HG03354 (cell line): Measurements from ENCODE around the gene ARHGAP15.

ENCODE experiments used
- ATAC-seq: cut with Tn5 transposase; IDR thresholded peaks from one replicate; pipeline ENCODE4 v1.9.1; 2021; ENCODE audit warnings: mild to moderate bottlenecking; ENCODE audit not compliant: unreplicated experiment, poor library complexity, severe bottlenecking

The ARHGAP15 gene

DNA sequence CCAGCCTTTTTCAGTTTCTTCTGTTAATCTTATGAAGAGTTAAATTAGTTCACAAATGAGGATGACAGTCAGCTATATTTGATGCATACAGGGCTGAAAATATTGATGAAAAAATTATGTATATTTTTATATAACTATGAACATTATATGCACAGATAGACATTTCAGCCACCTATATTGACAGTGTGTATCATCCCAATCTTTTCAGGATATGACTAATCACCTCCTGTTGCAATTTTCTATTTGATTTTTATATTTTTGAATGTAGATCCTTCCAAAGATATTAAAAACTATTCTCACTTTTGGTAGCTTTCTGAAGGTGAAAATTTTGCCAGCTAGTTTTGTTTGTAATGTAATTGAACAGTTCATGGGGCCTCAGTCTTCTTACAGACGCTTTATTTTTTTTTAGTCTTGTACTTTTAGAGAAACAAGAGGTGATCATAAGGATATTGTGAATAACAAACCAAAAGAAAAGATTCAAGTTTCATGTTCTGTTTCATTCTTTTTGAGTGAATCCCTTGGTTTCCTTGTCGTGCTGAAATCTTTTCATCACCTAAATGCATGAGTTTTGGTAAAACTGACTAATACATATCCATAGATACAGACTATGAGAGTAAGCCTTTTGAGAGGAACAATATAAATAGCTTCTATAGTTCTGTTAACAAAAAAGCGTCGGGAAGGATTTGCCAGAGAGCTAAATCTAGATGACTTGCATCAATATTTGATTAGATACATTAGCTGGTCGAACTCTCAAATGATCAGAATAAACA, 123.1 kb downstream of the ARHGAP15 start:
- ATAC-seq = no peak

GRCh38 chr2:143254110-143254509, 124.9 kb downstream of the ARHGAP15 start:
- no peak for ATAC-seq

DNA sequence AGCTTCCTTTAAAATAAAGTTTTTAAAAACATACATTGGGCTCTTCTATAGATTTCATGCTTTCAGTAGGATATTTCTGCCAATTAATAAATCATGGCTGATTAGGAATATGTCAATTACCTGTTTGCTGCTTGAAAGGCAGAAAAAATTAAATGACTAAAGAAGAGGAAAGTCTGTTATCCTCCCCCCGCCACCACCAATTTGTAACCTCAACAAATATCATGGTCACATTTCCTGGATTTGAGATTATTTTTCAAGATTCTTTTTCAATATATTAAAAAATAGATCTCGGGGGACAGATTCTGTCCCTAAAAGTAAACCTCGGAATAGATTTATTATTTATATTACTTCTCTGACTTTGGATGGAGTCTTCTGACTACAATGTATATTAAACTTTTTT, 125.9 kb downstream of the ARHGAP15 start:
- no peak for ATAC-seq

GRCh38 chr2:143255899-143256298, 126.7 kb downstream of the ARHGAP15 start:
- peak; percentile 40 for ATAC-seq

- ATAC-seq = no peak
Observed at GRCh38 chr2:143258126-143258892, 129.1 kb downstream of the ARHGAP15 start.

DNA sequence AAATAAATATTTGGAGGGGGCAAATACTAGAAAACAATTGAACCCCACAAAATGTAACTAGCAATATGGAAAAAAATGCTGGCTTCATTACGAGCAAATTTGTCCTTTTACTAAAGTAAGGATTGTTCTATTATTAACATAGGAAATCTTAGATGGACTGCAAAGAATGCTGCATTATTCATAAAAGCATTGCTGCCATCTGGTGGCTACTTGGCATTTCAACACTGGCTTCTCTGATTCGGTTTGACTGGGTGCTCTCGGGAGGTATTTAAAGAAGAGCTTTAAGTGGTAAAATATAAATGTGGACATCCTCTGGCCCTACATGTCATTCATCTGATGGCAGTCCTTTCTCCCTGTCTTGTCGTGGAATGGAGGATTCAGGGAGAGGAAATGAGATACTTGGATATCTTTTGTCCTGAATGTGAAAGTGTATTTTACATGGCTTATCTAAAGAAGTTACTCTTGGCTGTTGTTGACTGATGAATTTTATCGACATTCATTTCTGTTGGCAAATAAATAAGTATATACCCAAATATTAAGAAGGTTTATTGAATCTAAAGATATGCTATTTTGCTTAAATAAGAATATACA, 130.2 kb downstream of the ARHGAP15 start:
- peak; percentile 49 for ATAC-seq

DNA sequence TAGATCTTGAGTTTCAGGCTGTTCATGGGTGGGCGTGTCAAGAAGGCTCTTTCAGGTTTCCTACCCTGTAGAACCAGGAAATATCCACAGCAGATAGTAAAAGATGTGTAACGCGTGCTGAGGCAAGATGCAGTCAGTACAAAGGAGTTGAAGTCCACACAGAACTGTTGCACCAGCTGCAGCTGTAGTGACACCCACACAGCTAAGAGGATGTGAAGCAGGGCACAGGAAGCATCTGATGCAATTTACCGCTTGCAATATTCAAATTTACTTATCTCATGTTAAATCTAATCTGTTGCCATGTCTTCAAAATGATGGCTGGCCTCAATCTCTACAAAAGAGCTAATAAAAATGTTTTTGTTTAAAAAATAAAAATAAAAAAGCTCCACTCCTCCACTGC, 132.8 kb downstream of the ARHGAP15 start:
- peak; percentile 80 for ATAC-seq

DNA sequence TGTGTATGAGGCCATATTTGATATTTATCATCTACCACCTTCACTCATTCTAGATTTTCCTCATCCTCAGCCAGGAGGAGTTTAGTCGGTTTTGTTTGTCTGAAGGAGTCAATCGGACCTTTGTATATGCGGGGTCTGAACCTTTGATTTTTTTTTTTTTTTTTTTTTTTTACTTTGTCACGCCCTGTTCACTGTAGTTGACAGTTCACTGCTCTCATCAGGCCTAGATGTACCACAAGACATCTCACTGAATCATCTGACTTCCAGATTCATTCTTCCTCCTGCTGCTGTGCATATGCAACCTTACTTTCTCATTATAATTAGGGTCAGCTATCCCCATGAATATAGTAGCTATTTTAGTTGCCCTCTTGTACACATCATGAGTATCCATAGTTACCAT, 133.2 kb downstream of the ARHGAP15 start:
- no peak for ATAC-seq

DNA sequence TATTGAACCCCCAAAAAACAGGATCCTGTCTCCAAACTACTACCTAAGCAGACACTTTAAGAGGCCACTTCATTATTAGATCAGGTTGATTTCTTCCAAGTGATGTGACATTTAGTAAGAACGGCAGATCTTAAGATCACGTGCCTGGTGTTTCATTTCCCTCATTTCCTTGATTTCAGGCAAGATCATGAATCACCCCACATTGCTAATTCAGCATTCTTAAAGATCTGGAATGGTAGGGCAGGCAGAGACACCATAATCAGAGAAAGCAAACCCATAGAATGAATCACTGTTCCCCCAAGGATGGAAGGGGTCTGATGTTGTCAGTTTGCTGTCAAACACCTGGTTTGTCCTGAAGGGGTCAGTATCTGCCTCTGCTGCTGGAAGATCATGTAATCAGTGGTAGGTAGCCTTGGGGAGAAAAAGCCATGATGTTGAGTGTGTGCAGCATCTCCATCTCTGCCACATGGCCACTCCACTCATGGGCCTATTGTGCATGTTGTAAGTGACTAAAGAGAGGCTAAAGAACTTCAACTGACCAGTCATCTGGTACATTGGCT, 133.9 kb downstream of the ARHGAP15 start:
- no peak for ATAC-seq

DNA sequence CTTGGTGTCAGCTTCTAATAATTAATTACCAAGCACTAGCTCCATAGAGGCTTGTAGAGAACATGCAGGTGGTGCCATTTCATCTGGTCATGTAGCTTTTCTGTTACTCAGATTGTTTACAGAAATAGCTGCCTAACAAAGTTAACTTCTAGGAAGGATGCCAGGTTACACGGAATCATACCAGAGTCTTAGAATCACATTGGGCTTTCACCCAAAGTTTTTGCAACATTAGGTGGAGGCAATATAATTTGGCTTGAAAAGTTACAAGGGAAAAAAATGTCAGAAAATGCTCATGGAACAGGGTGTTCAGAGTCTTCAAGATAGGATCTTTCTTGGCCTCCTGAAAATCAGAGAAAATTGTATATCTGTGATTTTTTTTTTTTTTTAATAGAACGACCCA, 135.6 kb downstream of the ARHGAP15 start:
- no peak for ATAC-seq

DNA sequence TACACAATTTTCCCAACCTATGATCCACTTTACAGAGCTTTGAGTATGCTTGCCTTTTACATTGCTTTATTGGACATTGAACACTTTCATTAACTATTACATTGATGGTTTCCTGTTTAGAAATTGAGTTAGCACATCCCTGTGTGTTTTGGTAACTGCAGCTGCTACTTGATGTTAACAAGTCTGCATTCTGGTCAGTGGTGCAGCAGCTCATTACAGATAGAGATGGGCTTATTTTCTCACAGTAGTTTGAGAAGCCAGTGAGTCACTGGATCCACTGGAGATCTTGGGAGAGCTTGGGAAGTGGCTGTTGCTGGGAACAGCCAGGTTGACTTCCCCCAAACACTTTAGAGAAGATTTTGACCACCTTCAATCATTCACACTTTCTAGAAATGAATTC, 150.5 kb downstream of the ARHGAP15 start:
- no peak for ATAC-seq

GRCh38 chr2:143280097-143280757, 151.0 kb downstream of the ARHGAP15 start:
- no peak for ATAC-seq

DNA sequence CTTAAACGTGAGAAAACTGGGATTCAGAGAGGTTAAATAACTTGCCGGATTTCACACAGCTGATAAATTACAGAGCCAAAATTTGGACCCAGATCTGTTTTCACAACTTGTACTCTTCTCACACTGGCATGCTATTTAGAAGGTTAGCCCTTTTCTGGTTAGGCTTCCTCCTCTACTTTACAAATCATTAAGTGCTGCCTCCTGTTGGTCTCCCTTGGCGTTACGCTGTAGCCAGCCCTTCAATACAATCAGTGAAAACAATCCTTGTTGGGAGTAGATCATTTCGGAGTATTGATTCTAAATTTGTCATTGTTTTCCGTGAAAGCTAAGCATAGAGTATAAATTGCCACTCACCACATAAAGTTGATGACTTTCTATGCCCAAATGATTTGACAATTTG, 153.5 kb downstream of the ARHGAP15 start:
- peak; percentile 53 for ATAC-seq

- ATAC-seq = peak; percentile 82
Observed at GRCh38 chr2:143284087-143284675, 155.0 kb downstream of the ARHGAP15 start.

GRCh38 chr2:143289025-143289424, 159.8 kb downstream of the ARHGAP15 start:
- no peak for ATAC-seq

GRCh38 chr2:143290221-143290620, 161.0 kb downstream of the ARHGAP15 start:
- no peak for ATAC-seq

DNA sequence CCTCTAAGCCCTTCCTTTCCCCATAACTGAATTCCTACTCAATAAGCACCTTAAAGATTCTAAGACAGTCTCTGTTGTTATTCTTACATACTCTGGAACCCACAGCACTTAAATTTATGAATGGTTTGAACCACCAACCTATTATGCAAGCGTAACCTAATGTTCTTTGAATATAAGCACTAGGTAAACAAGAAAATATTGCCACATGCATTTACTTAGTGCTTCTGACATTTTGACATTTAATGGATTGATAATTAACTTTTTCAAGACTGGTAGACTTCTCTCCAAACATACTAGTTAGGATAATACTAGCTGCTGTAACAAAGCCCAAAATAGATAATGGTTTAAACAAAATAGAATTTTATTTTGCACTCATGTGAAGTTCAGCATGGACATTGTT, 164.8 kb downstream of the ARHGAP15 start:
- no peak for ATAC-seq

DNA sequence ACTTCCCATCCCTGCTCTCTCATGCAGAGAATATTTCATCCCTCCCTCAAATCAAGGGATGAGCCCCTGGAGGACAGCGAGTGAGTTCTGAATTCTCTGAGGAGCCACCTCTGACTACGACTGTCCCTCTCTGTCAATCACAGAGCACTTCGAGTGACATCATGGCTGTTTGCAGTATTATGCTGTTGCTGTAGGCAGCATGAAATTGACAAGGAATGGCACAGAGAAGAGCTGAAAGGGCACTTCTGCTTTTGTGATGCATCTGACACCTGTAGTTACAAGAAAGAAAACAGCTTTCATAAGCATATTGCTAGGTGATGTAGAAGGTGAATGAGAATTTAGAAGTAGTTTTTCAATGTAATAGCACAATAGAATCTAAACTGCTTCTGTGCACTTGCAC, 166.9 kb downstream of the ARHGAP15 start:
- ATAC-seq = peak; percentile 72

DNA sequence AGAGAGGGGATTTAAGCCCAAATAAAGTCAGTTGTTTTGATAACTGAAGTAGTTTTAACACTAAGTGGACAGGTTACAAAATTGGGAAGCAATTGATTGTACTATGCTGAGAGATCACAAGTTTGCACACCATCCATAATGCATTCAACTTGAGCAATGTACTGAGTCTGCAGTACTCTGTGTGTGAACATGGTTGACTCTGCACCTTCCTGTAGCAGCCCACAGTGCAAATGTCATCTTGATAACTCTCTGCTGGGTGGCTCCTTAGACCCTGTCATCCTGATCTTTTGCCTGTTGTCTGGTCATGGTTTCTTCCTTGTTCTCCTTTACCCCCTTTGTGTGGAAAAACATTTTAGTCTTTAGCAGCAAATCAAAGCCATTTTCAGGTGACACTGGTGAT, 168.0 kb downstream of the ARHGAP15 start:
- ATAC-seq = no peak

DNA sequence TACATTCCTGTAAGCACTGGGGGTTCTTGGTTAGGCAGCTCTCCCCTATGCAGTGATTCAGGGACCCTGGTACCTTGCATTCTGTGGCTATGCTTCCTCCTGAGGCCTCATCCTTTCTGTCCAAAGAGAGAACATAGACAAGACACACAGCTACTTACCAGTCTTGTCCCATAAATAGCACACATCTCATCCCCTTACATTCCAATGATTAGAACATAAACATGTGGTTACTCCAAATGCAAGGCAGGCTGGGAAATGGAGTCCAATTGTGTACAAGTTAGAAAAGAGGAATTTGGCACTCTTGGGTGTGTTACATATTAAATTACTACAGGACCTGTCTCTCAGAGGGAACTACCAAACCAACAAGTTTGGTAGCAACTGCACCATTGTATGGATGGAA, 171.3 kb downstream of the ARHGAP15 start:
- no peak for ATAC-seq
